ENCODE measurements around the gene MYO15B.

- TF ChIP-seq GATA2 (IDR thresholded peaks at IDR 0.05; ENCODE audit: low read depth, low read length) (no peak), GATA3 (IDR thresholded peaks at IDR 0.05; ENCODE audit: low read depth, low read length) (no peak)
Measured at GRCh38 chr17:75627094-75627493, 39.5 kb downstream of the MYO15B start.

Data from SH-SY5Y (cell line).